HEK293 (cell line): Measurements from ENCODE around the gene CNFN.
A peak's percentile ranks its signal among the peaks of the same experiment; 100 is the strongest.

Experiments
- CTCF ChIA-PET: fragments of 350-600 bp; formaldehyde crosslinking; extraction: SDS; loops from one replicate; lab custom pipeline; 2021; ENCODE audit warnings: antibody characterized with exemption; lab: Yijun Ruan, JAX
- POLR2A ChIA-PET: fragments of 300-600 bp; formaldehyde crosslinking; extraction: SDS; loops from one replicate; lab custom pipeline; 2020; ENCODE audit warnings: antibody characterized with exemption, inconsistent platforms; lab: Yijun Ruan, JAX
- H3K27ac ChIP-seq: fragments of 200-500 bp; sonication (Bioruptor generic); 2 replicates; pipeline ENCODE4 v1.5.1; 2014; ENCODE audit warnings: low read depth, low read length, control low read depth, inconsistent platforms; ENCODE audit errors: extremely low read depth
- H3K36me3 ChIP-seq, 2 experiments: fragments of 200-500 bp in 1 of 2; sonication (Bioruptor generic) in 1 of 2; 1 replicate in 1 of 2; 2 replicates in 1 of 2; pipeline ENCODE4 v1.5.1; 2014 to 2017; ENCODE audit warnings: inconsistent platforms in 2 of 2, low read length in 2 of 2; ENCODE audit not compliant: control insufficient read depth in 2 of 2, insufficient read depth in 1 of 2
- H3K4me1 ChIP-seq: fragments of 200-500 bp; sonication (Bioruptor generic); 2 replicates; pipeline ENCODE4 v1.5.1; 2014; ENCODE audit warnings: mild to moderate bottlenecking, low read length, inconsistent platforms; ENCODE audit not compliant: control insufficient read depth, insufficient read depth
- H3K4me3 ChIP-seq: 2 replicates; pipeline ENCODE4 v1.5.1; 2011; ENCODE audit warnings: low read depth, mild to moderate bottlenecking, control low read depth, low read length, moderate library complexity
- H3K9me3 ChIP-seq: fragments of 200-500 bp; sonication (Bioruptor generic); 2 replicates; pipeline ENCODE4 v1.5.1; 2014; ENCODE audit warnings: low read depth, low read length, inconsistent platforms; ENCODE audit not compliant: control insufficient read depth, insufficient read depth
- ATF2 ChIP-seq: fragments of 450-650 bp; formaldehyde crosslinking; IDR thresholded peaks from 2 replicates; pipeline ENCODE4 v1.5.1; 2016; ENCODE audit warnings: missing biosample characterization, missing genetic modification characterization, low read depth
- GLI2 ChIP-seq: fragments of 450-650 bp; formaldehyde crosslinking; IDR thresholded peaks from 2 replicates; pipeline ENCODE4; 2017; ENCODE audit warnings: missing biosample characterization, missing genetic modification characterization, low read depth, borderline replicate concordance
- INSM2 ChIP-seq: fragments of 450-650 bp; formaldehyde crosslinking; IDR thresholded peaks from 2 replicates; pipeline ENCODE4 v1.5.1; 2016; ENCODE audit warnings: missing biosample characterization, missing genetic modification characterization
- KLF8 ChIP-seq: fragments of 450-650 bp; formaldehyde crosslinking; IDR thresholded peaks from 2 replicates; pipeline ENCODE4 v1.5.1; 2016; ENCODE audit warnings: missing biosample characterization, missing genetic modification characterization
- MEIS1 ChIP-seq: sonication (generic); formaldehyde crosslinking; IDR thresholded peaks from 2 replicates; pipeline ENCODE4 v1.8.1; 2022; ENCODE audit warnings: missing genetic modification reagents, mild to moderate bottlenecking, borderline replicate concordance
- PRDM4 ChIP-seq: fragments of 450-650 bp; formaldehyde crosslinking; IDR thresholded peaks from 2 replicates; pipeline ENCODE4 v1.5.1; 2017; ENCODE audit warnings: missing biosample characterization, missing genetic modification characterization
- RBAK ChIP-seq: fragments of 450-650 bp; formaldehyde crosslinking; IDR thresholded peaks from 2 replicates; pipeline ENCODE4 v1.5.1; 2016; ENCODE audit warnings: missing biosample characterization, missing genetic modification characterization
- SP2 ChIP-seq: fragments of 450-650 bp; formaldehyde crosslinking; IDR thresholded peaks from 2 replicates; pipeline ENCODE4 v1.5.1; 2016; ENCODE audit warnings: missing biosample characterization, missing genetic modification characterization
- TRIM28 ChIP-seq: IDR thresholded peaks from 2 replicates; pipeline ENCODE4 v1.6.1; 2011; ENCODE audit warnings: low read length, control low read depth, borderline replicate concordance
- YY1 ChIP-seq: fragments of 450-650 bp; formaldehyde crosslinking; IDR thresholded peaks from 2 replicates; pipeline ENCODE4 v1.5.1; 2018; ENCODE audit warnings: missing biosample characterization, missing genetic modification characterization
- ZBTB49 ChIP-seq: fragments of 450-650 bp; formaldehyde crosslinking; IDR thresholded peaks from 2 replicates; pipeline ENCODE4 v1.5.1; 2016; ENCODE audit warnings: missing biosample characterization, missing genetic modification characterization, low read depth
- ZNF112 ChIP-seq: fragments of 450-650 bp; formaldehyde crosslinking; IDR thresholded peaks from 2 replicates; pipeline ENCODE4 v1.5.0; 2017; ENCODE audit warnings: missing biosample characterization, missing genetic modification characterization
- ZNF121 ChIP-seq: fragments of 450-650 bp; formaldehyde crosslinking; IDR thresholded peaks from 2 replicates; pipeline ENCODE4 v1.5.1; 2016; ENCODE audit warnings: missing biosample characterization, missing genetic modification characterization
- ZNF221 ChIP-seq: fragments of 450-650 bp; formaldehyde crosslinking; IDR thresholded peaks from 2 replicates; pipeline ENCODE4 v1.5.1; 2017; ENCODE audit warnings: missing biosample characterization, missing genetic modification characterization, borderline replicate concordance
- ZNF362 ChIP-seq: fragments of 450-650 bp; formaldehyde crosslinking; IDR thresholded peaks from 2 replicates; pipeline ENCODE4 v1.5.1; 2016; ENCODE audit warnings: missing biosample characterization, missing genetic modification characterization
- ZNF391 ChIP-seq: fragments of 450-650 bp; formaldehyde crosslinking; IDR thresholded peaks from 2 replicates; pipeline ENCODE4 v1.5.1; 2016; ENCODE audit warnings: low read depth, missing biosample characterization, missing genetic modification characterization, borderline replicate concordance
- ZNF394 ChIP-seq: fragments of 450-650 bp; formaldehyde crosslinking; IDR thresholded peaks from 2 replicates; pipeline ENCODE4 v1.5.1; 2016; ENCODE audit warnings: missing biosample characterization, missing genetic modification characterization, mild to moderate bottlenecking, moderate library complexity, borderline replicate concordance
- ZNF530 ChIP-seq: fragments of 450-650 bp; formaldehyde crosslinking; IDR thresholded peaks from 2 replicates; pipeline ENCODE4 v1.5.1; 2016; ENCODE audit warnings: low read depth, missing biosample characterization, missing genetic modification characterization
- ZNF600 ChIP-seq: fragments of 450-650 bp; formaldehyde crosslinking; IDR thresholded peaks from 2 replicates; pipeline ENCODE4 v1.5.1; 2016; ENCODE audit warnings: missing biosample characterization, missing genetic modification characterization
- ZNF629 ChIP-seq: fragments of 450-650 bp; formaldehyde crosslinking; IDR thresholded peaks from 2 replicates; pipeline ENCODE4 v1.5.1; 2017; ENCODE audit warnings: missing biosample characterization, missing genetic modification characterization
- ZNF692 ChIP-seq: fragments of 450-650 bp; formaldehyde crosslinking; IDR thresholded peaks from 2 replicates; pipeline ENCODE4 v1.5.1; 2016; ENCODE audit warnings: missing biosample characterization, missing genetic modification characterization
- ZNF843 ChIP-seq: fragments of 450-650 bp; formaldehyde crosslinking; IDR thresholded peaks from 2 replicates; pipeline ENCODE4 v1.5.1; 2016; ENCODE audit warnings: missing biosample characterization, missing genetic modification characterization
- TF ChIP-seq, protein P1 (sequence below): fragments of 450-650 bp; formaldehyde crosslinking; IDR thresholded peaks from 2 replicates; pipeline ENCODE4 v1.5.1; 2016; ENCODE audit warnings: missing biosample characterization, missing genetic modification characterization

Gene CNFN

GRCh38 chr19:42386974-42387707, 3.0 kb downstream of the CNFN start (continued):
- TF ChIP-seq, protein P1, sequence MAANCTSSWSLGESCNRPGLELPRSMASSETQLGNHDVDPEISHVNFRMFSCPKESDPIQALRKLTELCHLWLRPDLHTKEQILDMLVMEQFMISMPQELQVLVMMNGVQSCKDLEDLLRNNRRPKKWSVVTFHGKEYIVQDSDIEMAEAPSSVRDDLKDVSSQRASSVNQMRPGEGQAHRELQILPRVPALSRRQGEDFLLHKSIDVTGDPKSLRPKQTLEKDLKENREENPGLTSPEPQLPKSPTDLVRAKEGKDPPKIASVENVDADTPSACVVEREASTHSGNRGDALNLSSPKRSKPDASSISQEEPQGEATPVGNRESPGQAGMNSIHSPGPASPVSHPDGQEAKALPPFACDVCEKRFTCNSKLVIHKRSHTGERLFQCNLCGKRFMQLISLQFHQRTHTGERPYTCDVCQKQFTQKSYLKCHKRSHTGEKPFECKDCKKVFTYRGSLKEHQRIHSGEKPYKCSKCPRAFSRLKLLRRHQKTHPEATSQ (tag by site-specific recombination) = peak; percentile 93; the same call in 1 of the 2 replicates
- TF ChIP-seq ZNF221 (tag by site-specific recombination) = 0 out of 2 replicates have a peak, but pooled peaks have one; percentile 64
- TF ChIP-seq GLI2 (tag by site-specific recombination) = no peak
- no peak for TF ChIP-seq TRIM28
- TF ChIP-seq ZNF843 (tag by site-specific recombination) = peak; percentile 72; the same call in 1 of the 2 replicates
- TF ChIP-seq ATF2 (tag by site-specific recombination) = no peak
- peak; percentile 96 for TF ChIP-seq ZNF692 (tag by site-specific recombination)
- peak; percentile 42; the same call in 1 of the 2 replicates for TF ChIP-seq ZNF121 (tag by site-specific recombination)
- TF ChIP-seq MEIS1 (CRISPR knock-in tag) = no peak
- TF ChIP-seq INSM2 = 0 out of 2 replicates have a peak, but pooled peaks have one; percentile 50
- TF ChIP-seq ZNF391 (tag by site-specific recombination) = peak; percentile 78; the same call in 1 of the 2 replicates
- TF ChIP-seq ZNF629 (tag by site-specific recombination) = peak; percentile 69; the same call in 1 of the 2 replicates
- TF ChIP-seq KLF8 (tag by site-specific recombination) = peak; percentile 83
- TF ChIP-seq ZNF530 = no peak
- no peak for TF ChIP-seq ZBTB49 (tag by site-specific recombination)
- no peak; the same call in 1 of the 2 replicates for TF ChIP-seq YY1 (tag by site-specific recombination)
- TF ChIP-seq, all 188 proteins: peak for 66

DNA sequence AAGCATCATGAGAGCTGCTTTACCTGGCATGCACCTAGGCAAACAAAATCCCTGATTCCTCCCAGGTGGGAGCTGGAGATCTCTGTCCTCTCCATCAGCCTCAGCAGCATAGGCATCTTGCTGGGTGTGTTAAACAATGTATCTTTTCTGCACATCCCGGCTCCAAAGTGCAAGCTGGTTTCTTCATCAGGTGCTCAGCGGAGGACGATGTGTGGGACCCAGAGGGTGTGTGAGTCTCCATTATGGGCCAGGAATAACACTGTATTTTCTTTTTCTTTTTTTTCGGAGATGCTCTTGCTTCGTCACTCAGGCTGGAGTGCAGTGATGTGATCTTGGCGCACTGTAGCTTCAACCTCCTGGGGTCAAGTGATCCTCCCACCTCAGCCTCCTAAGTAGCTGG, 9.9 kb downstream of the CNFN start:
- CTCF ChIA-PET = interaction anchor here (0.6 to 1.9 kb wide), 11 partner anchors 16 to 354 kb away, joined by 3 to 10 read pairs (median 3); no protein-coding TSS in a partner anchor
- TF ChIP-seq SP2 (no peak), ZNF362 (no peak), ZNF600 (tag by site-specific recombination) (no peak), ZNF394 (tag by site-specific recombination) (no peak), ZNF112 (tag by site-specific recombination) (no peak), YY1 (tag by site-specific recombination) (no peak), PRDM4 (tag by site-specific recombination) (no peak), RBAK (tag by site-specific recombination) (no peak)

More for the DNA sequence above, 9.9 kb downstream of the CNFN start:
- Histone ChIP-seq H3K9me3 (no peaks in the 10 kb centered on the region), H3K4me1 (no peaks in the 10 kb centered on the region), H3K27ac (no peak overlapping the region), H3K36me3 (peaks cover 3 to 15% of the 10 kb centered on the region in 2 experiments; a peak in 2 of 3 replicates), H3K4me3 (no peak overlapping the region)
- POLR2A ChIA-PET = interaction anchor here (0.7 to 6.9 kb wide), 4 partner anchors 16 to 304 kb away, joined by 3 to 41 read pairs (median 7); partner anchors contain the start of gene ZNF574
